RCC 7860 (cell line): Measurements from ENCODE around the gene PRDM16.

Experiments used
- DNase-seq: peaks from one replicate; pipeline ENCODE4 v3.0.0-alpha.2; 2015; ENCODE audit warnings: low spot score
- FAIRE-seq: peaks from 2 replicates; lab custom pipeline; 2012; peaks lifted over from hg19 to GRCh38; lab: Jason Lieb, UNC

PRDM16 gene

GRCh38 chr1:3452866-3453175, 383.8 kb downstream of the PRDM16 start:
- FAIRE-seq (no peak), DNase-seq (no peak)

- FAIRE-seq, result no peak
- peak; percentile 57 for DNase-seq
Measured at GRCh38 chr1:3453203-3453761, 384.3 kb downstream of the PRDM16 start.

GRCh38 chr1:3453891-3454810, 385.1 kb downstream of the PRDM16 start, which contains the start of gene ARHGEF16:
Gene ARHGEF16, plus strand, starts transcription at chr1:3454665. Its CDS starts 8,420 bp downstream, at chr1:3463085.
- FAIRE-seq (no peak), DNase-seq (peak; percentile 53)

GRCh38 chr1:3454811-3455618, 386.0 kb downstream of the PRDM16 start:
- peak; percentile 29 for DNase-seq
- no peak for FAIRE-seq

- FAIRE-seq (no peak), DNase-seq (no peak)
Measured at GRCh38 chr1:3455670-3456448, 386.9 kb downstream of the PRDM16 start.

- no peak for FAIRE-seq
- DNase-seq, result no peak
Measured at GRCh38 chr1:3456449-3456963, 387.5 kb downstream of the PRDM16 start.

- FAIRE-seq, result no peak
- DNase-seq, result no peak
Measured at GRCh38 chr1:3456964-3457909, 388.2 kb downstream of the PRDM16 start.

GRCh38 chr1:3457910-3458883, 389.2 kb downstream of the PRDM16 start:
- no peak for FAIRE-seq
- DNase-seq, result no peak

GRCh38 chr1:3459051-3459908, 390.3 kb downstream of the PRDM16 start:
- FAIRE-seq (no peak), DNase-seq (peak; percentile 43)

- FAIRE-seq (no peak), DNase-seq (peak; percentile 21)
Measured at GRCh38 chr1:3459940-3460671, 391.1 kb downstream of the PRDM16 start.

GRCh38 chr1:3460672-3461131, 391.7 kb downstream of the PRDM16 start:
- FAIRE-seq (peak; percentile 34), DNase-seq (peak; percentile 77)

- DNase-seq (no peak), FAIRE-seq (no peak)
Measured at GRCh38 chr1:3461238-3461933, 392.4 kb downstream of the PRDM16 start.

GRCh38 chr1:3461934-3462275, 392.9 kb downstream of the PRDM16 start:
- DNase-seq, result no peak
- no peak for FAIRE-seq

GRCh38 chr1:3462356-3463012, 393.5 kb downstream of the PRDM16 start:
- DNase-seq (no peak), FAIRE-seq (no peak)

GRCh38 chr1:3463013-3463385, 394.0 kb downstream of the PRDM16 start:
- FAIRE-seq, result no peak

More at GRCh38 chr1:3463013-3463385, 394.0 kb downstream of the PRDM16 start:
- DNase-seq, result no peak
